DMS53 (cell line): ENCODE data around the gene C4BPA.

Experiments
- DNase-seq: peaks from one replicate; lab custom pipeline; 2025; lab: John Stamatoyannopoulos, UW

C4BPA gene

DNA sequence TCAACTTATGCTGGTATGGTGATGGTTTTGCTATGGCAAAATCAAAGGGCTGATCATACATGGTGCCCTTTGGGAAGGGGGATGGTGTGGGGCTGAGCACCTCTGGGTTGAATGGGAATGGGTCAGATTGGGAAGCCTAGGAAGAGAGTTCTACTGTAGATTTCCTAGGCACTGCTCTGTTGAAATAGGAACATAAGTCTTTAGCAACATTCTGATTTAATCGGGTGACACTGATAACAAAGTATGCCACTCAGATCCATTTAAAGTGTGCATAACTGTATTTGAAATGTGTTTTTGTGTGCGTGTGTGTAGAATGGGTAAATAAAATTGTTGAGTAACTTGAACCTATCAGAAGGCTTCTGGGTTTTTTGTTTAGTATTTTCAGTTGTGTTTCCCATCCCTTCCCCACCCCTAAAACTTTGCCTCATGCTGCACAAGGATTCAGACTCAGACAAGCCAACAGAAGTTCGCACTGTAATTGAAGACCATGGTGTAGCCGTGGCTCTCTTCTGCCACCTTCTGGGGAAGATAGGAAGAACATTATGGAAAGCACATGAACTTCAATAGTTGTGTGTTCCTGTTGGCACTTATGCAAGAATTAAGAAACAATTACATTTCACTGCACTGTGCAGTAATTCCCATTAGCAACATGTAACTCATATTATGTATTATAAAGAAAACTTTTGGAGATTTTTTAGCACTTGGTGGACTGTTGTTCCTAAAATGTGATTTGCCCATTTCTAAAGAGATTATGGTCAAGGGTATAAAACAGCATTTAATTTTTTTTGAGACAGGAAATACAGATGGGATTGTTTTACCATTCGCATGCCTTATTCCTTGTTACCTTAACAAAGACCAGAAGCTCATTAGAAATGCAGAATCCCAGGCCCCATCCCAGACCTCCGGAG is 26.3 kb upstream of the C4BPA start:
- peak; percentile 83 for DNase-seq

DNA sequence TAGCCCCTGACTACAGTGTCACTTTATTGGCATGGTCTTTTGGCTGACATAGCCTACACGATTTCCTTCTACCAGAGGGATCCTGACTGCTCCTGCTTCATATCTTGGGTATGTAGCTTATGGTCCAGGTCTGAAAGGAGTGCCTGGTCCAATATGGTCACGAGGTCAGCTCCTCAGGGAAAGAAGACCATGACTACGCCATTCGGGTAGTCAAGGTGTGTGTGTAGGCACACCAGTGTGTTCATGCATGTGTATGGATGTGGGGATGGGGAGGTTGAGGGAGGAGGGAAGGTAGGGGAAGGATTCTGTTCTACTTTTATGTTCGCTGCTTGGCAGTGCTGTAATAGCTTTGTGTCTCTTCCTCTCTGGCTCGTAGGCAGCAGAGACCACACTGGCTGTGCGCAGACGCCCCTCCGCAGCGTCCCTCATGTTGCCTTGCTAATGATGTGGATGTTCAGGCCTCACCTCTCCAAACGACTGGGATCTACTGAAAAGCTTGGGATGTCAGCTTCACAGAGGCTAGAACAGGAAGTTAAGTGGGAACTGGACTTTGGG is 25.4 kb upstream of the C4BPA start:
- DNase-seq, result no peak

DNA sequence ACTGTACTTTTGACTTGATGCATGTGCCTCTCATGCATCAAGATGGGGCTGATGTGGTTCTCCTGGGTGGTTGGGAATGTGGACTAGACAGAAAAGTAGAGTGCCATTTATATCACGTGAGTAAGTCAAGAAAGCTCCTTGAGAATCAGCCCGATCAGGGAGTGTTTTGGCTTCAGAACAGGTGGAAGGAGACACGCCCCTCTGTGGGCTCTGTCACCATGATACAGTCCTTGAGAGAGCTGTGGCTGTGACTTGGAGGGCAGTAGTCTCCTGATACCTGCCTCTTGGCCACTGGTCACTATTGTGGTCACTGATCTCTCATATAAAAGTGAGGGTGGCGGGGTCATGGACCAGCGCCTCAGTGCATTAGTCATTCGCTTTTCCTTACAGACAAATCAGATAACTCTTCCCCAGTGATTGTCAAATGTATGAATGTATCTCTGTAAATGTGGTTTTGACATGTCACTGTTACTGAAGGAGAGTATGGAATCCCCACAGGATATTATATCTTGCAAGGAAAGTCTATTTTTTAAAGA is 24.3 kb upstream of the C4BPA start:
- no peak for DNase-seq

DNA sequence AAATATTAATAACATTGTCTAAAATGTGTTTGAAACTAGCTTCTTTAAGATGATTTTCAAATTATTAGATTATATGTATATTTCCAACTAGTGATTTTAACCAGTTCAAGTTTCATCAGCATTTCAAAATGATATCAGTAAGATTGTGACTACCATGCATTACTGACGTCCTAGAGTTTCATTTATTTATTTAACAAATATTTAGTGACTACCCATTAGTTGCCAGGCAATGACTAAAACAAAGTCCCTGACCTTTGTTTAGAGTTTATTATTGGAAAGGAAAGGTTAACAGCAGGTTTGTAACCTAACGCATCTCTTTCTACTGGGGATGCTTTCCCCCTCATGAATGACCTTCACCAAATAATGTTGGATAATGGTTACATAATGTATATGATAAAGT is 22.9 kb upstream of the C4BPA start:
- peak; percentile 34 for DNase-seq

DNA sequence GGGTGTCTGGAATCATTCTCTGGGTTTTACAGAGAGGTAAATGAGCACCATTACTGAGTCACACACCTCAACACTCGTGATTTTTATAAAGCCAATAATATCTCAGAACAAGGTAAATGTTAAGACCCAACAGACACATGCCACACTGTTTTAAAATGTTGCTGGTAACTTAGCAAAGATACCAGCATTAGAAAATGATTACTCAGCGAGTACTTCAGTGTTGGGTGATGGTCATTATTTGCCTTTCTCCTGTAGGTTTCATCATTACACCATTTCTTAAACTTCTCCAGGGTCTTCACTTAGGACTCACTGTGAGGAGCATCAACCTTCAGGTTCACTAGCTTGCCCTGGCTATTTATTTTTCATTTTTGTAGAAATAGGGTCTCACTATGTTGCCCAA is 22.2 kb upstream of the C4BPA start:
- no peak for DNase-seq

DNA sequence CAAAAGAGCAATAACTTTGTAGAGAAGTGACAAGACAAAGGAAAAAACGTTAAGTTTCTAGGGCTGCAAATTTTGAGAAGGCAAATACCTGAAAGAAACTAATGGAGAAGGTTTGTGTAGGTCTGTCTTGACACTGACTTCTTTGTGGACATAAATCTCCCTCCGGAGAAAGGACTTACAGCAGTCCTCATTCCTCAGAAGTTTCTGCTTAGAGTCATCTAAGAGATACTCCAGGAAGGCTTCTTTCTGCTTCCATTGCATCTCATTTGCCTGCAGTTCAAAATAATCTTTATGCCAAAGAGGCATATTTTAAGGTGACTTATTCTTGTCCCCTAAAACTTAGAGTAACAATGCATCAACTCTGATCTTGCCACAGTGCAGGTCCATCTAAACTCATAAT is 19.8 kb upstream of the C4BPA start:
- DNase-seq, result no peak

DNA sequence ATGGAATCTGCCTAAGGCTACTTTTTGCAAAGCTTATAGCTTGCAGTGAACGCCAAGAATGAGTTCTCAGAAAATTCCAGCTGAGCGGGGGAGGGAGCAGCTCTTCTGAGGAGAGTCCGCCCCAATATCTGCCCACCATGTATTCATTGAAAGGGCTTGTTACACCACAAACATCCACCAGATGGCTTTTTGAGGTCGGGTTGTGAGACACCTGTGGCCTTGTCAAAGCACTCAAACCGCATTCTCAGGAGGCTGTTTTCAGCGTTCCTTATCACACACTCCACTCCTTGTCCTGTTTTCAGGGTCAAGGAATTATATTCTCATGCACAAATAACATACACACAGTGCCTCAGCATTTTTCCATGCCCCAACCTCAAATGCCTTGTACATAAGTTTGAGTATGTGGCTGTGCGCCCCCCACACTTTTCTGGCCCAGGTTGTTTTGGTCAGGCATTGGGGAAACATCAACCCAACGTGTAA is 19.3 kb upstream of the C4BPA start:
- DNase-seq, result peak; percentile 89

DNA sequence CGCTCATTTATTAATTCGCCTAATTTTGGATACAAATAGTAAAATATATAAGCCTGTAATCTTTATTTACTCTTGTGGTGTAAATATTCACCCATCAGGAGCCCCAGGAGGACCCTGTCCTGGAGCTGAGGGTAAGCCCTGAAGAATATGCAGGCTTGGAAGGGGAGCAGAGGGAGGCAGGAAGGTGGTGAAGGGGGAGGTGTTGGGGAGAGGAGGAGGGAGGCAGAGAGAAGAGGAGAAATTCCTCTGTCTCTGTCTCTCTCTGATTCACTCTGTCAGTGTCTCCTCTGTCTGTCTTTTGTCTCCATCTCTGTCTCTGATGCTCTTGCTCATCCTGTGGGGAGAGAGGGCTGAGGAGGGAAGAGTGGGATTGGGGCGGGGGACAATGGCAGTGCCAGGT is 18.1 kb upstream of the C4BPA start:
- DNase-seq, result no peak

DNA sequence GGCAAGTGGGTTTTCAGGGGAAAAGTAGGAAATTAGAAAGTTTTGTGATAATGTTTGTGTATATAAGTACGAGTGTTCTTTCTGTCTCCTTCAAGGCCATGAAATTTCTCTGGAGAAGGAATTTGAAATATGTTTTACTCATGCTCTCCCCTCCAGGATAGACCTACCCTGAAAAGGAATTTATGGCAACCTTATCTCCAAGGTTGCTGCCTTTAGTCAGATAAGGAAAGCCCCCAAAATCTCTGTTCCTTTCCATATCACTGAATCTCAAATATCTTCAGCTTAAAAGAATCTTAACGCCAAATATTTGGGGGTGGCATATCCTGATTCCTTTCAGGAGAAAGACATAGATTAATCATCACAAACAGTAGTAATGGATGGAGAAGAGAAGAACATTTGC is 15.9 kb upstream of the C4BPA start:
- no peak for DNase-seq

DNA sequence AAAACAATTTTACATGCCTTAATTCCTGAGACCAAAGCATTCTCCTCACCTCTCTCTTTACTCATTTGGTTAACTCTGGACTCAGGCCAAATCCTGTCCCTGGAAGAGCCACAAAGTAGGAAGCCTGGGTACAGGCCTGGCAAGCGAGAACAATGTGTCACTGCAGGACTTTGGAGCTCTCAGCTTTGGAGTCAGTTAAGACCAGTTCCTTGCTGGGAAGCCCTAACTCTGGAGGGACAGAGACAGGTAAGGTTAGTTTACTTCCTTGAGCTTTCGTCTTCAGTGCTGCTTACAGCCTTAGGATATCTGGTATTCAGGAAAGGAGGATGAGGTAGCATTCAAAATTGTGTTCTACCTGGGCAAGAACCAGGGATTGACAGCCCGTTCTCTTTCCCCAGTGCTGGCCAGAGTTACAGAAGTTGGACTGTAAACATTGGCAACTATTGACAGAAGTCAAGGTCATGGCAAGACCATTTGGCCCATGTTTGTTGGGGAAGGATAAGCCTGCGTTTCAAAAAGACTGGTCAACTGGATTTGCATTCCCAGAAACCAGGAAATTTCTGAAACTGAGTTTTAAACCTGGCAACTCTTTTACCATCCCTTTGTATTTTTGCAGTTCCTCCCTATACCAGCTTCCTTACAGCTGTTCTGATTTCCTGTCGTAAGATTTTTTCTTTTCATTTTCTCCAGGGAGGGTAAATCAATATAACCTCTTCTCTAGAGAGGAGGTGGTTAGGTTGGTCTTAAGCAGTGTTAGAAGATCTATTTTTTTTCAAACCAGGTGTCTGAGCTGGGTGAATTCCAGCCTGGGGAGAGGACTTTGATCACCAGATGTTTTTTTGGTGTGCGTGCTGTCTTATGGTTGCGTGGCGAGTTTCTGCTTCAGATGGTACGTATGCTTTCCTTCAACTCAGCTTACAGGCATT is 15.1 kb upstream of the C4BPA start, which contains the start of gene C4BPB:
C4BPB (plus strand) TSS at position 160 of the 926 bp plus-strand sequence; CDS start at position 832, 672 bp downstream.
- peak; percentile 84 for DNase-seq

DNA sequence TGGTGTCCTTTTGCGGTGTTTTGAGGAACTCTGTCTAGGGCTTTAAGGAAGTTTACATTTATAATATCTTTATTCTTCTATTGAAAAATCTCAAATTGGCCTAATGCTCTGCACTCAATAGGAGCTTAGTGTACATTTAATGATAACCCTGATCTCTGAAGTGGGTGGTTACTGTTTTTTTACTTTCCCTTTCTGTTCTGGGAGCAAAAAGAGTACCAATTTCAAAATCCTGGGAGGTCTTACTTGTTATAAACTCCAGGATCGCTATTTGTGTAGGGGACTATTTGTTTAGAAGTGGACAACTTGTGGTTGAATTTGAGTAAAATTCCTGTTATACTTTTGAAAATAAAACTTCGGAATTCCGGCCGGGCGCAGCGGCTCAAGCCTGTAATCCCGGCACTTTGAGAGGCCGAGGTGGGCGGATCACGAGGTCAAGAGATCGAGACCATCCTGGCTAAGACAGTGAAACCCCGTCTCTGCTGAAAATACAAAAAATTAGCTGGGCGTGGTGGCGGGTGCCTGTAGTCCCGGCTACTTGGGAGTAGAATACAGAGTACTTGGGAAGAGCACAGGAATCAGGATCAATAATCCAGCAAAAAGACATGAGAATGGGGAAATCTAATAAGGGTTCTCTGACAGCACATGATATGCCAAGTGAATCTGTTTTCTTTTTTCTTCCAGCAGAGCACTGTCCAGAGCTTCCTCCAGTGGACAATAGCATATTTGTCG is 14.2 kb upstream of the C4BPA start:
- no peak for DNase-seq

DNA sequence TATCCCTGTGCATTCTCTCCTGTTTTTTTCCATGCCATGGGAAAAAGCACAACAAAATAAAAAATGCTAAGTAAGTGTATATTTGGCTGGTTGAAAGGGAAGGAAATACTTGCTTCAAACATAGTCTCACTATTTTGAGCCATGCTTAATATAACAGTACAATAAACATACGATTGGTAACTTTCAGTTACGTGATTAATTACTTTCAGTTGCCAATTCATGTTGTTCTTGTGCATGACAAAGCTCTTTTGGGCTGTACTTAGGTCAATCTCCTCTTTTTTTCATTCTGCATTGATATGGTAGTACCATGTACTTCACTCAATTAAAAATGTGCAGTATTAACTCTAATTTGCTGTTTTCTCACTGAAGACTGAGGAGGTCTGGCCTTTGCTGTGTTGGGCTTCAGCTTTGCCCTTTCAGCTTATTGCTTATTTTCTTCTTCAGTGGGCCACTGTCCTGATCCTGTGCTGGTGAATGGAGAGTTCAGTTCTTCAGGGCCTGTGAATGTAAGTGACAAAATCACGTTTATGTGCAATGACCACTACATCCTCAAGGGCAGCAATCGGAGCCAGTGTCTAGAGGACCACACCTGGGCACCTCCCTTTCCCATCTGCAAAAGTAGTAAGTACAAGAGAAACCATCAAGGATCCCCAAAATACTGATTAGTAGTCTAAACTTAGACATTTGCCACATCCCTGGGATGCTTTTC is 12.7 kb upstream of the C4BPA start:
- peak; percentile 11 for DNase-seq

DNA sequence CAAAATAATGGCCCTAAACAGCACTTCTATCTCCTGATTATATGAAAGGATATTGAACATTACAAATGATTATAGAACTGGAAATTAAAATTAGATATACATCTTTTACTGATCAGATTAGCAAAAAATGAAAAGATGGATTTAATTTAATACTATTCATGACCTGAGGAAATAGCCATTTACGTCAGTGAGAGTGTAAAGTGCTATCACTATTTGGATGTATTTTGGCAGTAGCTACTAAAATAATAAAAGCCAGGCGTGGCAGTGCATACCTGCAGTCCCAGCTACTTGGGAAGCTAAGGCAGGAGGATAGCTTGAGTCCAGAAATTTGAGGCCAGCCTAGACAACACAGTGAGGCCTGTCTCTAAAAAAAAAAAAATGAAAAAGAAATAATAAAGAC is 10.1 kb upstream of the C4BPA start:
- no peak for DNase-seq

DNA sequence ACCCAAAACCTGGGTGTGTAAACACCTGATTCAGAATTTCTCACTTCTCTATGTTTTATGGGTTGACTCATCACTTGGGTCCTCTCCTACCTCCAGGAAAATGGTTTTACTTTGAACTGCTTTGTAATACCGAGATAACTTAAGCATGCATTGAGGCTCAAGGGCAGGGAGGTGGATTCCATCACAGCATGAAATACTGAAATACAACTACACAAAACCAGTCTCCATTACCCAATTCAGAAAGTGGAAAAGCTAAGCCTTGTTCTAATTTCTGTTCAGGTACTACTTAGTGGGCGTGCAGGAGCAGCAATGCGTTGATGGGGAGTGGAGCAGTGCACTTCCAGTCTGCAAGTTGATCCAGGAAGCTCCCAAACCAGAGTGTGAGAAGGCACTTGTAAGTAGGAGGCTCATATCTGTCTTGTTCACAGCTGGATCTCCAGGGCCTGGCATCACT is 6.1 kb upstream of the C4BPA start:
- no peak for DNase-seq

DNA sequence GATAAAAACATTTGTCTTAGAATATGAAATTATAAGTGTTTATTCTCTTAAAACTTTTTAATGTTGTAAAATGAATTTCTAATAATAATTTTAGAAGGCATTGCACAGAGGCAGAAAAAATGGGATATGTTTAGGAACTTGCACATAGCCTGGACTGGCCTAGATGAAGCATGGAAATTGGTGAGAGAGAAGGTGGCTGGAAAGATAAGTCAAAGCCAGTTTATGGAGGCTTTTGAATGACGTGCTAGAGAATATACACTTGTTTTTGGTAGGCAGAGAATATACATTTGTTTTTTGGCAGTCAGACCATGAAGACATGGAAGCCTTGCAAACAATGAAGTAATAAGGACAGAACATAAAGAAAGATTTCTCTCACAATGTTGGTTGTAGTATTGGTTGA is 2.3 kb upstream of the C4BPA start:
- DNase-seq, result no peak

DNA sequence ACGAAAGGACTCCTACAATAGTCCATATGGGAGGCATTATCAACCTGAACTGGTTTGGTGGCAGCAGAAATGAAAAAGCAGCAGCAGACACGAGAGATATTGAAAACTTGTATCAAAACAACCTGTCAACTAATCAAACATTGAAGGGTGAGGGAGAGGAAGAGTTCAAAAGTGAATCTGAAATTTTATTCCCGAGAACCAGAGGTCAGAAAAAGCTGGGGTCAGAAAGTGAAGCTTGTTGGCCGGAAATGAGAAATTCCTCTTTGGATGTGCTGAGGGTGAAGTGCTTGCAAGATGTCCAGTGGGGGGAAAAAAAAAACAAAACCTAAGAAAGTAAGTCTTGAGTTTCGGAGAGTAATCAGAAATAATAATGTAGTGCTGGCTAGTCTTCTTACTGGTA is 1.9 kb upstream of the C4BPA start:
- DNase-seq, result no peak

DNA sequence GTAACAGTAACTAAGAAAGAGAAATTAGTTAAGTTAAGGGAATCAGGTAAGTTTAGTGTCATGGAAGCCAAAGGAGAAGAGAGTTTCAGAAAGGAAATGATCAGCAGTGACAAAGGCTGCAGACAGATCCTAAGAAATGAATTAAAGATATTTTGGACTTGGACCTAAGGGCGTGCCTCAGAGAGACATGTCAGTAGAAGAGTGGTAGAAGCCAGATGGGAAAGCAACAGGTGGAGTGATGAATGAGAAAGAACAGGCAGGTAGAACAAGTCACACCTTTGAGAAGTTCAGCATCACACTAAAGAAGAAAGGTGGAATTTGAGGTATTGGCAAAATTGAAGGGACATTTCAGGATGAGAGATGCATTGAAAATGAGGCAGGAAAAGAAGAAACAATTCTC is 1.4 kb upstream of the C4BPA start:
- no peak for DNase-seq

DNA sequence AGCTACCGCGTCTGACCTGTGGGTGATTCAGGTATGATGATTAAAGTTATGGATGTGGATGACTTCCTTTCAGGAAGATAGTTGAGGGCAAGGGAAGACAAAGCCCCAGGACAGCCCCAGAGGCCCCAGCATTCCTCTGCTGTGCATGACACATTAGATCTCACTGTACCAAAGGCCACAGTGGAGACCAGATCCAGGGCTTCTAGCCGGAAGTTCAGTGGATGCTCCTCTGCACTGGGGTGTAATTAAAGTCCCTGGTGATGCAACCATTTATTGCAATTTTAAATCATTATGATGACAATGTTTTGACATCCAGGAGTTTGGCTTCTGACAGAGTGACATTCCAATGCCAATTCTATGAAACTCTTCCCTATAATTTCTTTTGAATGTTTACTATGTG is 5.0 kb downstream of the C4BPA start:
- DNase-seq, result no peak

DNA sequence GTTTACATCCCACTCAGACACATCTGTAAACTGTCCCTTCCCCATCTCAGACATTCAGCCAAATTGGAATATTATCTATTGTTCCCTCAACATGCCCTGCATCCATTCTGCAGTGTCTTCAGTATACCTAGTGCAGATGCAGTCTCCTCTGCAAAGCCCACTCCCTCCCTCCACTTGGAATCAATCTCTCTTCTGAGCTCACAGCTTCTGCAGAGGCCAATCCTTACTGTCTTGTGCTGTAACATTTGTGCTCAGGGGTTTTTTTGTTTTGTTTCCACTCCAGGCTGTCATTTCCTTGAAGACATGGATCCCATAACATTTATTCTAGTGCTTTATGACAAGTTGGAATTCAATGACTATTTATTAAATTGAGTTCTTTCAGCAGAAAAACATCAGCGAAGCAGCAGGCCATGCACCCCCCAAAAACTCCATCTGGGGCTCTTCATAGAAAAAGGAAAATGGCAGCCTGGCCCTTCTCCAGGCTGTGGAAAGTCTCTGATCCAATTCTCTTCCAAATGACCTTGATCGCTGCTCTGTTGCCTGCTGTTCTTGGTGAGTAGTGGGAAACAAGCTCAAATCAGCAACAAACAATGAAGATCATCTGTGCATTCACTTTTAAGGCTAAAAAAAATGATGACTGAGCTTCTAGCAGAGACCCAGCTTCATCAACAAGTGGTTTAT is 8.7 kb downstream of the C4BPA start:
- no peak for DNase-seq

DNA sequence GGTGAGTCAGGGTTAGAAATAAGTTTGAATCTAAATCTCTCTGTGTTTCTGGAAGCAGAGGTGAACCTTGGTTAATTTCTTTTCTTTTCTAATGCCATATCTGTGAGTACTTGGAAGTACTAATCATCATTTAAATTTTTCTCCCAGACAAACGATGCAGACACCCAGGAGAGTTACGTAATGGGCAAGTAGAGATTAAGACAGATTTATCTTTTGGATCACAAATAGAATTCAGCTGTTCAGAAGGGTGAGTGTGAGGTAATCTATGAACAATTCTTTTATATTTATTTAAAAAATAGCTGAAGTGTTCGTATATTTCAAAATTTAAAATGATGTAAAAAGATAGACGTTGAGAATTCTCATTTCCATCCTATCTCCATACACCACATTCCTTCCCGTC is 11.2 kb downstream of the C4BPA start:
- DNase-seq, result no peak
